Small intestine (tissue), 7 donors: ENCODE results near the gene PLS1. TPM values are rescaled to one million over a fixed set of nuclear protein-coding genes. Genes with fewer than 3 reads are reported as not detected.
"Not testable (repeated sequence)": the region's sequence is repeated elsewhere in the genome, so short reads cannot be mapped to it uniquely, and the experiment has no call there.

Source experiments
- DNase-seq, 2 donors: peaks; one replicate each; pipeline versions ENCODE4 v3.0.0 to v3.0.0-alpha.2; 2013
- FAIRE-seq: peaks from 2 replicates; lab custom pipeline; 2012; peaks lifted over from hg19 to GRCh38; lab: Jason Lieb, UNC
- H3K27ac ChIP-seq, 3 donors: one replicate each; pipeline ENCODE4 v1.5.1; 2013; ENCODE audit warnings: low read length in 2 of 3, mild to moderate bottlenecking in 2 of 3, control low read depth in 1 of 3, inconsistent platforms in 1 of 3, low read depth in 1 of 3, moderate library complexity in 1 of 3
- H3K27me3 ChIP-seq, 3 donors: one replicate each; pipeline ENCODE4 v1.6.1; 2013; ENCODE audit warnings: low read length in 3 of 3, inconsistent platforms in 1 of 3; ENCODE audit not compliant: control insufficient read depth in 3 of 3, insufficient read depth in 3 of 3
- H3K36me3 ChIP-seq, 3 donors: one replicate each; pipeline ENCODE4 v1.6.1; 2013; ENCODE audit warnings: low read length in 3 of 3, inconsistent platforms in 1 of 3, low read depth in 1 of 3, mild to moderate bottlenecking in 1 of 3, moderate library complexity in 1 of 3; ENCODE audit not compliant: control insufficient read depth in 3 of 3, insufficient read depth in 2 of 3
- H3K4me1 ChIP-seq, 3 donors: one replicate each; pipeline ENCODE4 v1.6.1; 2013; ENCODE audit warnings: low read length in 2 of 3, inconsistent platforms in 1 of 3, low read depth in 1 of 3, mild to moderate bottlenecking in 1 of 3, moderate library complexity in 1 of 3; ENCODE audit not compliant: control insufficient read depth in 3 of 3, insufficient read depth in 2 of 3
- H3K4me3 ChIP-seq, 3 donors: one replicate each; pipeline ENCODE4 v1.5.1; 2013; ENCODE audit warnings: low read length in 3 of 3, control low read depth in 1 of 3, inconsistent platforms in 1 of 3, low read depth in 1 of 3, mild to moderate bottlenecking in 1 of 3, moderate library complexity in 1 of 3
- H3K9me3 ChIP-seq, 2 donors: one replicate each; pipeline ENCODE4 v1.6.1; 2013; ENCODE audit warnings: low read depth in 1 of 2, low read length in 1 of 2; ENCODE audit not compliant: control insufficient read depth in 2 of 2, insufficient read depth in 1 of 2
- WGBS, 3 donors: extraction: QIAGEN DNeasy Blood & Tissue Kit; methylation state at CpG; one replicate each; pipeline ENCODE4 v1.1.7; 2013; 5-methylcytosine and 5-hydroxymethylcytosine counted together
- polyA plus RNA-seq, 4 donors: library from polyadenylated mRNA; stranded (reverse) in 3 of 4; unstranded in 1 of 4; fragments of 200-250 nt in 3 of 4; fragments of 120-200 nt in 1 of 4; gene quantifications; one replicate each; pipeline versions ENCODE4 v1.2.1 to v1.2.3, GENCODE V29; 2013
- donor health status: healthy with polysubstance abuse.
- donor health status: control.
- donor health status: control.
- donor health status: Bipolar disorder and iron deficiency.
- donor health status: healthy.

Gene PLS1
- polyA plus RNA-seq, 4 donors: 34.9 to 298 (median 171) TPM

DNA sequence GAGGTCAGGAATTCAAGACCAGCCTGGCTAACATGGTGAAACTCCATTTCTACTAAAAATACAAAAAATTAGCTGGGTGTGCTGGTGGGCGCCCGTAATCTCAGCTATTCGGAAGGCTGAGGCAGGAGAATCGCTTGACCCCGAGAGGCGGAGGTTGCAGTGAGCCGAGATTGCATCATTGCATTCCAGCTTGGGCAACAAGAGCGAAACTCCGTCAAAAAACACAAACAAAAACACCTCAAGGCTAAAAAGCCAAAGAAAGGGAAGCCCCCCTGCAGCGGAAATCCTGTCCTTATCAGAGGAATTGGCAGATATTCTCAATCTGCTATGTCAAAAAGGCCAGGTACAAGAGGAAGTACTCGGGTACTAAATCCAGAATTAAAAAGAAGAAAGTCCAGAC lies 15.1 kb upstream of the PLS1 start:
- H3K4me1 ChIP-seq: peaks cover 0 to 10% (median 4%) of the 10 kb centered on the region in 3 donors
- H3K9me3 ChIP-seq, FAIRE-seq, DNase-seq, H3K4me3 ChIP-seq, H3K27me3 ChIP-seq, H3K27ac ChIP-seq, H3K36me3 ChIP-seq: not testable (repeated sequence)
- 80 to 84% (median 80%) methylated on average over 11 of the region's 11 CpGs for whole genome bisulfite sequencing, 3 donors

DNA sequence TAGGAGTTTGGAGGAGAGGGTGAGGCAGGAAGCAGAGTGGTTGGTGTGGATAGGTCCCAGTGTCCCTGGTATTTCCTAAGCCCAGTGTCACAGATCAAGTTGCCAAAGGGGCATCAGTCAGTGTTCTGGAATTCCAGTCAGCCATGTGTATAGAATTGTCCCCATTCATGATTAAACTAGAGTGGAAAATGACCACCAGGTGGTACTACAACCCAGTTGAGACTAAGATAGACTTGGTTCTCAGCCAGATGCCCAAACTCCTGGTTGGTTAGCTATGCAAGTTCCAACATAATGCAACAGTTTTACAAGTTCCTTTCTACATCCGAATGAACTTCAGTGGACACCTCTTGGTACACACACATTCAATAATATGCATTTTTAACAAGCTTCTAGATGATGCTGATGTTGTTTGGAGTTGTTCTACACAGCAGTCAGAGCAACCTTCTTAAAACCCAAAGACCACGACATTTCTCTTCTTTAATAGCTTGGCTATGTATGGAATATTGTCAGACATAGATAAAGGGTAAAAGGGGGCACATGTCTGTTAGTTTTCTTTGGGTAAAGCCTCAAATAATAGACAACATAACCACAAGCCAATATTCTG lies 9.3 kb upstream of the PLS1 start:
- DNase-seq: peak; percentile 82 to 84
- 45 to 50% (median 48%) methylated on average over 2 of the region's 2 CpGs for WGBS, 3 donors
- no peak for FAIRE-seq

DNA sequence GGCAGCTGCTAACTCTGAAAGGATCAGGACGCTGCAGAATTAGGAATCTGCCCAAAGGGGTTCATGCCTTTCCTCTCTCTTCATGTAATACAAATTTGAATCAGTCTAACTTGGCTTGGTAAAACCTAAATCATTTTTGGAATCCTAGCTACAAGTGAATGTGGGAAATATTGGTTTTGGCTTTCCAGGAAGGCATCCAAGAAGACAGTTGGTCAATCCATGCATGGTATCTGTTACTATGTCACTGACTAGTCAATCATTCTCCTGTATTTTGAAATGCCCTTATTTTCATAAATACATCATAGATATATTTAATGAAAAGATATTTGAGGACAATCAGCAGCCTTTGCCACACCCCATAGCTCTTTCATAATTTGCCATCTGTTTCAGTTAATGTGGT lies 7.5 kb upstream of the PLS1 start:
- 80 to 96% (median 85%) methylated on average over 1 of the region's 1 CpG for WGBS, 3 donors
- no peaks in the 10 kb centered on the region for H3K36me3 ChIP-seq
- H3K4me1 ChIP-seq: no peaks in the 10 kb centered on the region
- H3K4me3 ChIP-seq: no peak overlapping the region
- H3K9me3 ChIP-seq: no peaks in the 10 kb centered on the region
- peaks cover 0 to 2% (median 0%) of the 10 kb centered on the region in 3 donors for H3K27me3 ChIP-seq
- DNase-seq: no peak
- no peak for FAIRE-seq
- no peak overlapping the region for H3K27ac ChIP-seq

More for the DNA sequence above, 9.3 kb upstream of the PLS1 start:
- Histone ChIP-seq H3K4me1 (no peaks in the 10 kb centered on the region), H3K4me3 (no peak overlapping the region), H3K27me3 (peaks cover 0 to 3% (median 2%) of the 10 kb centered on the region in 3 donors), H3K9me3 (no peaks in the 10 kb centered on the region), H3K36me3 (no peaks in the 10 kb centered on the region), H3K27ac (no peak overlapping the region)

DNA sequence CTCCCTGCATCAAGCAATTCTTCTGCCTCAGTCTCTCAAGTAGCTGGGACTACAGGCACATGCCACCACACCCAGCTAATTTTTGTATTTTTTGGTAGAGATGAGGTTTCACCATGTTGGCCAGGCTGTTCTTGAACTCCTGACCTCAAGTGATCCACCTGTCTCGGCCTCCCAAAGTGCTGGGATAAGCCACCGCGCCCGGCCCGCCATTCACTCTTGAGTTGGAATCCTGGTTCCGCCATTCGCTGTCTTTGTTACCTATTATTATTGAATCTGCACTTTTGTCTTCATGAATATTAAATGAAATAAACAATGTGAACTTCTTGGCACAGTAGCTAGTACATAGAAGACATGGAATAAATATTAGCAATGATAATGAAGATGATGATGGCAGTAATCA lies 3.9 kb upstream of the PLS1 start:
- FAIRE-seq, H3K36me3 ChIP-seq: not testable (repeated sequence)

DNA sequence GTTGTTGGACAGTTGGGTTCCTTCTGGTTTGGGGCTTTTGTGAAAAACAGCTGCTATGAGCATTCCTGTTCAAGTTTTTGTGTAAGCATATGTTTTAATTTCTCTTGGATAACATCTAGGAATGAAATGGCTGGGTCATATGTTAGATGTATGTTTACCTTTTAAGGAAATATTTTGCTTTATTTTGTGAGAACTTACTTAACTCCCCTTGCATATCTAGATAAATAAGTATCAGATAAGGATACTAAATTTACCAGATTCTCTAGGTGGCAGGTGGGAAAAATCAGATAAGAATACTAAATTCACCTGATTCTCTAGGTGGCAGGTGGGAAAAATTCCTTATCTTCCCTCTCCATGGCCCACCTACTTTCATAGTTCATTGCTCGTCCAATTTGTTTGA lies 1.1 kb upstream of the PLS1 start:
- H3K4me3 ChIP-seq: peak overlapping the region in 1 of 3 donors; percentile 70

More for the DNA sequence above, 3.9 kb upstream of the PLS1 start:
- H3K4me3 ChIP-seq, H3K27me3 ChIP-seq, H3K27ac ChIP-seq, H3K4me1 ChIP-seq, H3K9me3 ChIP-seq, DNase-seq: not testable (repeated sequence)
- 95 to 97% (median 97%) methylated on average over 7 of the region's 7 CpGs for WGBS, 3 donors

DNA sequence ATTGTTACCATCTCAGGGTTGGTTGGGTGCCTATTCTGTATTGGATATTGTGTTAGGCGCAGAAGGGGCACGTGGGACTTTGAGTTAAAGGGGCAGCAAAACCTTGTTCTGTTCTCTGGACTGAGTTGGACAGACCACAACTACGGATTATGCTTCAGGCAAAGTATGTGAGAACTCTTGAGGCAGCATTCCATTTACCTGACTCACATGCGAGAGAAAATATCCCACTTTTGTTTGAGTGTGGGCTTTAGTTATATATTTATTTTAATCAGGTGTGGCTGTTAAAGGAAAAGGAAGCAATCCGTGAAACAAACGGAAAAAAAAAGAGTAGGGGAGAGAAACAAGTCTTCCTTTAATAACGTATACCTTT lies 627 bp upstream of the PLS1 start:
- FAIRE-seq: no peak

More for the DNA sequence above, 1.1 kb upstream of the PLS1 start:
- Histone ChIP-seq H3K27ac (peak overlapping the region in 2 of 3 donors; percentile 78 to 87), H3K27me3 (no peaks in the 10 kb centered on the region), H3K36me3 (peaks cover 0 to 6% (median 0%) of the 10 kb centered on the region in 3 donors), H3K4me1 (peaks cover 2 to 17% (median 4%) of the 10 kb centered on the region in 3 donors), H3K9me3 (no peaks in the 10 kb centered on the region)
- 16 to 30% (median 21%) methylated on average over 1 of the region's 1 CpG for WGBS, 3 donors
- FAIRE-seq (no peak), DNase-seq (no peak)

DNA sequence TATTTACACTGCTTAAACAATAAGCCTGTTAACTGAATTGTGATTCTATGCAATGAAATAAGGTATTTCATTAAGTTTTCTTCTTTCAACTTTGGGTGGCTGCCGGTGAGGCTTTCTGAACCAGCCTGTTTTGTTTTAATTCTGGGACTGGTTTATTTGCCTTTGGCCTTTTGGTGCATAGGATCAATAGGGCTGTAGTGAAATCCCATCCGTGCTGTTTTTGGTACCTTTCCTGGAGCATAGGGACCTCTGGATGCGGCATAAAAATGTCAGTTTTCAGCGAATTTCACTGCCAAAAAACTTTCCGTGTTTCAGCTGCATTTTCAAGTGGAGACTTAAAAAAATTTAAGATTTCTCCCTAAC lies 514 bp downstream of the PLS1 start:
- Histone ChIP-seq H3K4me1 (peaks cover 2 to 26% (median 4%) of the 10 kb centered on the region in 3 donors), H3K36me3 (peaks cover 0 to 10% (median 0%) of the 10 kb centered on the region in 3 donors), H3K4me3 (peak overlapping the region; percentile 46 to 76 (median 70)), H3K9me3 (no peaks in the 10 kb centered on the region), H3K27me3 (no peaks in the 10 kb centered on the region), H3K27ac (peak overlapping the region; percentile 78 to 87 (median 84))
- WGBS, 3 donors: 10 to 12% (median 12%) methylated on average over 5 of the region's 5 CpGs
- FAIRE-seq (no peak), DNase-seq (no peak)

More for the DNA sequence above, 627 bp upstream of the PLS1 start:
- Histone ChIP-seq H3K36me3 (peaks cover 0 to 10% (median 0%) of the 10 kb centered on the region in 3 donors), H3K4me3 (peak overlapping the region; percentile 49 to 76 (median 70)), H3K4me1 (peaks cover 2 to 22% (median 4%) of the 10 kb centered on the region in 3 donors), H3K27ac (peak overlapping the region; percentile 72 to 87 (median 78)), H3K9me3 (no peaks in the 10 kb centered on the region), H3K27me3 (no peaks in the 10 kb centered on the region)
- WGBS, 3 donors: 7 to 16% (median 13%) methylated on average over 7 of the region's 7 CpGs
- DNase-seq: peak in 1 of 2 donors; percentile 53

DNA sequence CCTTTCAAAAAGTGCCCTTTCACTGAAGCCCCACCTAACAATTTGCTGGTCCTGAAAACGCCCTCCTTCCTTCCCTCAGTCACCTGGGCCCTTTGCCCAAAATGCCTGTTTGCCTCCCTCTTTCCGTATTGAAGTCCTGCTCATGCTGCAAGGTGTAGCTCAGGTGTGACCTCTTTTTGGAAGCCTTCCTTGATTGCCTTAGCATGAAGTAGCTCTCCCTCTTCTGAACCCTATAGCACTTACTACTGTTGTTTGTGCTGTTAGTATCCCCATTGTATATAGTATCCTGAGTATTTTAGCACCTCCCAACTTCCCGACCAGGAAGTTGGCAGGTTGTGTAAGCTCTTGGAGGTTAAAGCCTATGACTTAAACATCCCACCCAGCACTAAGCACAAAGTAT lies 1.7 kb downstream of the PLS1 start:
- DNase-seq (peak; percentile 58 to 73), FAIRE-seq (no peak)
- H3K27me3 ChIP-seq: no peaks in the 10 kb centered on the region
- H3K36me3 ChIP-seq: peaks cover 0 to 12% (median 0%) of the 10 kb centered on the region in 3 donors
- H3K4me3 ChIP-seq: peak overlapping the region in 2 of 3 donors; percentile 70 to 76
- H3K4me1 ChIP-seq: peaks cover 4 to 38% (median 4%) of the 10 kb centered on the region in 3 donors
- H3K9me3 ChIP-seq: no peaks in the 10 kb centered on the region
- H3K27ac ChIP-seq: peak overlapping the region; percentile 71 to 82 (median 78)
- 9 to 48% (median 31%) methylated on average over 3 of the region's 3 CpGs for WGBS, 3 donors
